KG1 (cell line): ENCODE results near the gene COX7A2L.
"Not testable (repeated sequence)": the region's sequence is repeated elsewhere in the genome, so short reads cannot be mapped to it uniquely, and the experiment has no call there.

Experiments
- DNase-seq: peaks from one replicate; lab custom pipeline; 2025; lab: John Stamatoyannopoulos, UW

COX7A2L gene

GRCh38 chr2:42339191-42339912 lies 21.7 kb downstream of the COX7A2L start:
- DNase-seq, result no peak

GRCh38 chr2:42338567-42339190 lies 22.3 kb downstream of the COX7A2L start:
- no peak for DNase-seq

- no peak for DNase-seq
These were observed 23.0 kb downstream of the COX7A2L start for GRCh38 chr2:42337846-42338566.

- DNase-seq, result no peak
These were observed 23.6 kb downstream of the COX7A2L start for GRCh38 chr2:42337356-42337820.

DNA sequence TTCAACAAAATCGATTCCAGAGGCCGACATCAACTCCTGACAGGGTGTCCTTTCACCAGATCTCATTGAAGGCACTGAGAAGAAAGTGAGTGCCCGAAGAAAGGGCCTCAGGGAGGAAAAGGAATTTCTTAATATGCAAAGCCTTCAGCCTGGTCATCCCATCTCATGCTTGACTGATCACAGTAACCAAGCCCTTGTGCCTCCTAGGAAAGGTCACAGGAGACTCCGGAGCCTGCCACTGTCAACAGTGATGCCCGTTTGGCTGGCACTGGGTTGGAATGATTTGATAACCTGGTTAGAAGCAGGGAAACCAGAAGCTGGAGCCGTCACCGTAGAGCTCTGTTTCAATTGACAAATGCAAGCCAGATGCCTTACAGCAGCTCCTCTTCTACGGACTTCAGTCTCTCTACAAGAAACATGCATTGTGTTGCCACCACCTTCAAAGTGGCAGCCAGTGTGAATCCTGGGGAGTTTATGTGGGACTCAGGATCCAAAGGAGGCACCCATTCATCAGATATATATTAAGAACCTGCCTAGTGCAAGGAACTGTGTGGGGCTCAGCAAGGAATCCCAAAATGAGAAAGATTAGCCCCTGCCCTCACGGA lies 24.6 kb downstream of the COX7A2L start:
- DNase-seq, result no peak

GRCh38 chr2:42335514-42336104 lies 25.4 kb downstream of the COX7A2L start:
- no peak for DNase-seq

DNA sequence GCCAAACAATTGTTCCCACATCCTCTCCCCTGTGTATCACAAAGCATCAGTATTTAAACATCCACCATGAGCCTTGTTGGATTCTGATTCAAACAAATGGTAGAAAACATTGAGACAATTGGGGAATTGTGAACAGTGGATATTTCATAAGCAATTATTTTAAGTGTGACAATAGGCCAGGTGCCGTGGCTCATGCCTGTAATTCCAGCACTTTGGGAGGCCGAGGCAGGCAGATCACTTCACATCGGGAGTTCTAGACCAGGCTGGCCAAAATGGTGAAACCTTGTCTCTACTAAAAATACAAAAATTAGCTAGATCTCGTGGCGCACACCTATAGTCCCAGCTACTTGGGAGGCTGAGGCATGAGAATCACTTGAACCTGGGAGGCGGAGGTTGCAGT lies 26.2 kb downstream of the COX7A2L start:
- not testable (repeated sequence) for DNase-seq

GRCh38 chr2:42334220-42334619 lies 26.8 kb downstream of the COX7A2L start:
- no peak for DNase-seq

- DNase-seq, result no peak
These were observed 27.4 kb downstream of the COX7A2L start for GRCh38 chr2:42333579-42333978.

DNA sequence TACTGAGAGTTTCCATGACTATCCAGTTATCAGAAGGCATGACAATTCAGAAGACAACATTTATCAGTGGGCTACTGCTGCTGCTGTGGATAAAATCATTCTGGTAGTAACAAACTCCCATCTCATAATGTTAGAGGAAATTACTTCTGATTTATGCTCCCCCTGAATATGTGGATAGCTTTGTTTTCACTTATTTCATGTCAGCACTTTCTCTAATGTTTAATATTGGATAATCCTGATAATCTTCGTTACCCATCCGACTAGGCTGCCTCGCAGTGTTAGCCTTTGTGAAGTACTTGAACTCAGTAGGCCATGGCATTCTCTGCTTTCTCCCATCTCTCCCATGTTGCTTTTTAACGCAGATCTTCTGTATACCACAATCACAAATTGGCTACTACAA lies 28.4 kb downstream of the COX7A2L start:
- DNase-seq, result no peak

DNA sequence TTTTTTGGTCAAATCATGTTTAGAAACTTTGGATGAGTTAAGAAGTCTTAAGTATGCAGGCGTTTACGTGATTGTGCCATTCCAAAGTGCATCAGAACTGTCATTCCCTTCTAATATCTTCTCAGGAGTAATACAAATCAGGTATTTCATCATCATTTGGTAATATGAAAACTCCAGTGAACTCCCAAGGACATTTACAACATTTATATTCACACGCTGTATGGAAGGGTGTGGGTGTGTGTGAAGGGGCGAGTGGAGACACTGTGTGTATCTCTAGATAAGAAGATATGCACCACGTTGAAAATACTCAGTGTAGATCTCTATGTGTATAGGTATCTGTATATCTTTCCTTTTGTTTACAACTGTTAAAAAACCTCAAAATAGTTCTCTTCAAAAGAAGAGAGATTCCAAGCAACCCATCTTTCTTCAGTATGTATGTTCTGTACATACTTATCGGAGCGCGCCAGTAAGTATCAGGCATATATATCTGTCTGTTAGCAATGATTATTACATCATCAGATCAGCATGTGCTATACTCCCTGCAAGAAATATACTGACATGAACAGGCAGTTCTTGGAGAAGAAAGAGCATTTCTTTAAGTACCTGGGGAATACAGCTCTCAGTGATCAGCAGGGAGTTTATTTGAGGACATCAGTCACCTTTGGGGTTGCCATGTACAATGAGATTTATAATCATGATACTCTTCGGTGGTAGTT lies 29.3 kb downstream of the COX7A2L start:
- no peak for DNase-seq

- DNase-seq, result no peak
These were observed 31.3 kb downstream of the COX7A2L start for GRCh38 chr2:42329736-42330135.

- no peak for DNase-seq
These were observed 32.1 kb downstream of the COX7A2L start for GRCh38 chr2:42328923-42329322.

DNA sequence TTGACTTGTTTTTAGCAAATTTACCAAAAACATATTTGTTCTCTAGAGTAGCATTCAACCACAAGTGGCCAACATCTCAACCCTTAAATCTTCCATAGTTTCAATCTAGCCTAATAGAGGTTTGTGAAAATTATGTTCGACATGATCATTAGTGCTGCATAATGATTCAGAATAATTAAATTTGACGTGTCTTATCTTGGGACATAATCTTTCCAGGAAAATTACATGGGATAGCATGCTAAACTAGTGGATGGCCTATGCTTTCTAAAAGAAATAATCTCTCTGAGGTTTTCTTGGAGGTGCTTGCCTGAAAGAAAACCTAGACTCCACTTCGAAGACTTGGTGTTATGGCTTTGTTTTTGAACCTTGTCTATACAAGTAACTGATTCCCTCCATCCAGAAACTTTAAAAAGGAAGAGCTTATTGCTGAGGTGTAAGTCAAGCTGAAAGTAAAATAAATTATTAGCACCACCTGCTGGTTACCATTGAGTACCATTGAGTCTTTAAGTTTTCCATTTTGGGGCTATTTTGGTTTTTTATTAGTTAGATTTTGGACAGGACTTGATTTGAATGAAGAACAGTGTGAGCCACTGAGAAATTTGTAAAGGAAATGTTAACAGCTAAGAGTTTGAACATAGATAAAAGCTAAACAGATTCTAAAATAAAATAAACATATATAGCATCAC lies 32.7 kb downstream of the COX7A2L start:
- DNase-seq, result no peak

DNA sequence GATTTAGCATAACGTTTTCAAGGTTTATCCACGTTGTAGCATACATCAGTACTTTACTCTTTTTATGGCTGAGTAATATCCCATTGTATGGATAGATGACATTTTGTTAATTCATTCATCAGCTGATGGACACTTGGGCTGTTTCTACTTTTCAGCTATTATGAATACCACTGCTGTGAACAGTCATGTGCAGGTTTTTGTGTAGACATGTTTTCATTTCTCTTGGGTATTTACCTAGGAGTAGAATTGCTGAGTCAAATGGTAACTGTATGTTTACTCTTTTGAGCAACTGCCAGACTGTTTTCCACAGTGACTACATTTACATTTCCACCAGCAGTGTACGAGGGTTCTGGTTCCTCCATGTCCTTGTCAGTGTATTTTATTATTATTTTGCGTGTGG lies 33.9 kb downstream of the COX7A2L start:
- DNase-seq, result no peak

- no peak for DNase-seq
These were observed 35.4 kb downstream of the COX7A2L start for GRCh38 chr2:42325609-42326008.

GRCh38 chr2:42324949-42325348 lies 36.1 kb downstream of the COX7A2L start:
- no peak for DNase-seq

GRCh38 chr2:42324244-42324643 lies 36.8 kb downstream of the COX7A2L start:
- no peak for DNase-seq

- DNase-seq, result no peak
These were observed 39.5 kb downstream of the COX7A2L start for GRCh38 chr2:42321452-42322064.

DNA sequence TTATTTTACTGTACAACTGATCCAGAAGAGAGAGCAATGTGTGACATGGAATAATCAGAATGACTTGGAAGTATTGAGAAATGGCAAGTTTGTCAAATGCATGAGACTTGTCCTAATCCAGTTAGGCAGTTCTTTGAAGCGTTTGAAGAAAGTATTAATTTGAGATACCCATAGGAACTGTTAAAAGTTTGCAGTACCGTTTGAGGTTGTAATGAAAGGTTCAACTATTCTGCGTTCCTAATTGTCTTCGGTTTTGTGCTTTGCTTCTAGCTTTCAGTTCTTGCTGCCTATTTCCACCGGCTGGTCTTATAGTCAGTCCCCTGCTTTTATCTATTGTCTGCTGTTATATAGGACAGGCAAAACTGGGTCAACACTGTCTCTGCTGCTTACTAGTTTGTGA lies 41.8 kb downstream of the COX7A2L start:
- no peak for DNase-seq

GRCh38 chr2:42317945-42318344 lies 43.1 kb downstream of the COX7A2L start:
- no peak for DNase-seq
